IMR-90 (cell line): ENCODE results near the gene KCNH2. TPM values are rescaled to one million over a fixed set of nuclear protein-coding genes. Genes with fewer than 3 reads are reported as not detected.

ENCODE experiments used
- ATAC-seq: fragments of 200-7000 bp; cut with Tn5 transposase; 2 replicates; pipeline ENCODE4 v1.9.1; 2020; ENCODE audit warnings: low read depth, mild to moderate bottlenecking, moderate library complexity
- BruUV-seq: library from RNA; stranded (reverse); fragments of 400-500 nt; replicated peaks from 2 replicates; lab custom pipeline; 2021; lab: Mats Ljungman, UMichigan
- CTCF ChIA-PET: fragments of 300-600 bp; formaldehyde crosslinking; extraction: SDS; loops from one replicate; lab custom pipeline; 2021; ENCODE audit warnings: antibody characterized with exemption; lab: Yijun Ruan, JAX
- POLR2A ChIA-PET: fragments of 300-600 bp; sonication (Branson Sonifier 250); formaldehyde crosslinking; loops from one replicate; lab custom pipeline; 2022; ENCODE audit warnings: antibody characterized with exemption; ENCODE audit not compliant: unreplicated experiment; lab: Charles Lee
- DNase-seq: peaks from one replicate; pipeline ENCODE4 v3.0.0; 2013
- H2AFZ ChIP-seq: replicated peaks from 2 replicates; pipeline ENCODE3; 2013; ENCODE audit warnings: low read length, mild to moderate bottlenecking; ENCODE audit not compliant: poor library complexity
- H2AK5ac ChIP-seq: 2 replicates; pipeline ENCODE4 v1.6.1; 2013; ENCODE audit warnings: low read depth, low read length, inconsistent platforms
- H2AK9ac ChIP-seq: replicated peaks from 2 replicates; pipeline ENCODE3; 2013; ENCODE audit warnings: mild to moderate bottlenecking, low read depth, low read length, moderate library complexity; ENCODE audit not compliant: poor library complexity
- H2BK120ac ChIP-seq: 2 replicates; pipeline ENCODE4 v1.6.1; 2013; ENCODE audit warnings: low read depth, low read length, inconsistent platforms
- H2BK15ac ChIP-seq: 3 replicates; pipeline ENCODE4 v1.6.1; 2013; ENCODE audit warnings: low read depth, low read length, inconsistent platforms
- H2BK20ac ChIP-seq: 2 replicates; pipeline ENCODE4 v1.6.1; 2013; ENCODE audit warnings: low read depth, mild to moderate bottlenecking, inconsistent platforms, low read length, moderate library complexity
- H2BK5ac ChIP-seq: 2 replicates; pipeline ENCODE4 v1.6.1; 2013; ENCODE audit warnings: mild to moderate bottlenecking, low read depth, low read length, inconsistent platforms; ENCODE audit not compliant: poor library complexity, severe bottlenecking
- H3K14ac ChIP-seq: replicated peaks from 2 replicates; pipeline ENCODE4 v1.6.1; 2013; ENCODE audit warnings: low read depth, low read length, inconsistent platforms
- H3K18ac ChIP-seq: 2 replicates; pipeline ENCODE4 v1.6.1; 2013; ENCODE audit warnings: low read depth, low read length, control low read depth
- H3K23ac ChIP-seq: 2 replicates; pipeline ENCODE4 v1.6.1; 2013; ENCODE audit warnings: low read depth, low read length, inconsistent platforms
- H3K27ac ChIP-seq: 2 replicates; pipeline ENCODE4 v1.5.1; 2013; ENCODE audit warnings: mild to moderate bottlenecking, control low read depth, low read length; ENCODE audit not compliant: insufficient read depth
- H3K27me3 ChIP-seq: 2 replicates; pipeline ENCODE4 v1.6.1; 2013; ENCODE audit warnings: low read length; ENCODE audit not compliant: control insufficient read depth, insufficient read depth
- H3K36me3 ChIP-seq: 2 replicates; pipeline ENCODE4 v1.6.1; 2013; ENCODE audit warnings: low read length, mixed read lengths; ENCODE audit not compliant: control insufficient read depth, insufficient read depth
- H3K4ac ChIP-seq: 2 replicates; pipeline ENCODE4 v1.6.1; 2013; ENCODE audit warnings: low read depth, low read length, inconsistent platforms
- H3K4me1 ChIP-seq: 2 replicates; pipeline ENCODE4 v1.6.1; 2013; ENCODE audit warnings: low read length, mixed read lengths; ENCODE audit not compliant: control insufficient read depth, insufficient read depth
- H3K4me2 ChIP-seq: 2 replicates; pipeline ENCODE4 v1.6.1; 2013; ENCODE audit warnings: low read depth, mild to moderate bottlenecking, control low read depth, low read length, moderate library complexity
- H3K4me3 ChIP-seq: 2 replicates; pipeline ENCODE4 v1.5.1; 2013; ENCODE audit warnings: low read depth, mild to moderate bottlenecking, control low read depth, low read length, moderate library complexity; ENCODE audit not compliant: insufficient read depth
- H3K56ac ChIP-seq: 2 replicates; pipeline ENCODE4 v1.6.1; 2013; ENCODE audit warnings: low read length, inconsistent platforms; ENCODE audit not compliant: insufficient read depth; ENCODE audit errors: extremely low read depth
- H3K79me1 ChIP-seq, 2 experiments: 2 replicates each; pipeline ENCODE4 v1.6.1; 2013; ENCODE audit warnings: low read length in 2 of 2, inconsistent platforms in 1 of 2, low read depth in 1 of 2
- H3K9ac ChIP-seq: 2 replicates; pipeline ENCODE4 v1.6.1; 2013; ENCODE audit warnings: low read depth, low read length, control low read depth
- H3K9me1 ChIP-seq: 2 replicates; pipeline ENCODE4 v1.6.1; 2013; ENCODE audit warnings: low read length, inconsistent platforms; ENCODE audit not compliant: insufficient read depth
- H3K9me3 ChIP-seq: 2 replicates; pipeline ENCODE4 v1.6.1; 2013; ENCODE audit warnings: low read length; ENCODE audit not compliant: control insufficient read depth, insufficient read depth
- H4K20me1 ChIP-seq: 2 replicates; pipeline ENCODE4 v1.6.1; 2013; ENCODE audit warnings: low read length, inconsistent platforms; ENCODE audit not compliant: insufficient read depth
- H4K5ac ChIP-seq: 2 replicates; pipeline ENCODE4 v1.6.1; 2013; ENCODE audit warnings: mild to moderate bottlenecking, low read depth, low read length, control low read depth
- H4K8ac ChIP-seq, 2 experiments: 2 replicates each; pipeline ENCODE4 v1.6.1; 2013; ENCODE audit warnings: low read depth in 2 of 2, low read length in 2 of 2, control low read depth in 1 of 2, inconsistent platforms in 1 of 2
- H4K91ac ChIP-seq: 2 replicates; pipeline ENCODE4 v1.6.1; 2013; ENCODE audit warnings: low read depth, low read length, inconsistent platforms; ENCODE audit not compliant: insufficient read depth
- BHLHE40 ChIP-seq: fragments of 150-350 bp; IDR thresholded peaks from 2 replicates; pipeline ENCODE4 v1.6.1; 2016; ENCODE audit warnings: mild to moderate bottlenecking, low read depth, low read length
- CHD1 ChIP-seq: IDR thresholded peaks from 2 replicates; pipeline ENCODE4 v1.6.1; 2012; ENCODE audit warnings: low read depth, low read length, improper control_type of control experiment
- CTCF ChIP-seq: conservative IDR thresholded peaks from 2 replicates; pipeline ENCODE4 v1.5.1; 2012; ENCODE audit warnings: mild to moderate bottlenecking, low read depth, low read length, improper control_type of control experiment
- ELK1 ChIP-seq: fragments of 150-350 bp; IDR thresholded peaks from 2 replicates; pipeline ENCODE4 v1.6.1; 2016; ENCODE audit warnings: low read depth, mild to moderate bottlenecking, low read length, moderate library complexity, borderline replicate concordance
- FOS ChIP-seq: fragments of 150-350 bp; IDR thresholded peaks from 2 replicates; pipeline ENCODE4 v1.6.1; 2016; ENCODE audit warnings: low read depth, low read length
- MAFK ChIP-seq: IDR thresholded peaks from 2 replicates; pipeline ENCODE4 v1.6.1; 2012; ENCODE audit warnings: low read depth, low read length, improper control_type of control experiment
- MAZ ChIP-seq: IDR thresholded peaks from 2 replicates; pipeline ENCODE4 v1.6.1; 2012; ENCODE audit warnings: low read depth, mild to moderate bottlenecking, low read length, improper control_type of control experiment, moderate library complexity, borderline replicate concordance
- MXI1 ChIP-seq: IDR thresholded peaks from 2 replicates; pipeline ENCODE4 v1.6.1; 2012; ENCODE audit warnings: low read depth, mild to moderate bottlenecking, low read length, moderate library complexity, borderline replicate concordance
- NFE2L2 ChIP-seq: fragments of 150-350 bp; IDR thresholded peaks from 2 replicates; pipeline ENCODE4 v1.6.1; 2016; ENCODE audit warnings: low read depth, mild to moderate bottlenecking, low read length
- POLR2A ChIP-seq: IDR thresholded peaks from 2 replicates; pipeline ENCODE4 v1.6.1; 2012; ENCODE audit warnings: mild to moderate bottlenecking, low read depth, low read length
- RAD21 ChIP-seq: IDR thresholded peaks from 2 replicates; pipeline ENCODE4 v1.6.1; 2012; ENCODE audit warnings: low read length, improper control_type of control experiment
- RCOR1 ChIP-seq: IDR thresholded peaks from 2 replicates; pipeline ENCODE4 v1.6.1; 2012; ENCODE audit warnings: mild to moderate bottlenecking, low read length, improper control_type of control experiment; ENCODE audit not compliant: insufficient replicate concordance
- RFX5 ChIP-seq: IDR thresholded peaks from 2 replicates; pipeline ENCODE4 v1.8.0; 2012; ENCODE audit warnings: low read depth, mild to moderate bottlenecking, low read length, moderate library complexity
- SMC3 ChIP-seq: fragments of 150-350 bp; IDR thresholded peaks from 2 replicates; pipeline ENCODE4 v1.6.1; 2016; ENCODE audit warnings: low read depth, mild to moderate bottlenecking, antibody characterized with exemption, low read length, moderate library complexity
- USF2 ChIP-seq: fragments of 150-350 bp; IDR thresholded peaks from 2 replicates; pipeline ENCODE4 v1.6.1; 2017; ENCODE audit warnings: mild to moderate bottlenecking, antibody characterized with exemption, low read length, low read depth
- WGBS, 2 experiments: methylation state at CpG; one replicate each; pipeline versions ENCODE4 v1.1.5 to v1.1.7; 2013; ENCODE audit warnings: missing lambda C conversion rate in 2 of 2; ENCODE audit not compliant: insufficient read length in 1 of 2; ENCODE audit errors: extremely low coverage in 2 of 2; 5-methylcytosine and 5-hydroxymethylcytosine counted together
- dilution Hi-C: fragments of 300-500 bp; cut with HindIII; formaldehyde crosslinking; loops from one replicate; pipeline ENCODE4 v1.14.3; 2018; ENCODE audit warnings: low sequenced_read_pairs; ENCODE audit not compliant: unreplicated experiment
- in situ Hi-C: fragments of 300-500 bp; cut with MboI; formaldehyde crosslinking; loops from 3 replicates; pipeline ENCODE4 v1.14.3; 2019; ENCODE audit warnings: low sequenced_read_pairs, inconsistent platforms, mixed read lengths
- intact Hi-C: fragments of 100-400 bp; cut with micrococcal nuclease; formaldehyde crosslinking; loops from 2 replicates; pipeline ENCODE4 v1.10.0; 2022
- polyA plus RNA-seq, 3 experiments: library from polyadenylated mRNA; depleted of rRNA; stranded (reverse); fragments of >200 nt; gene quantifications; 2 replicates each; pipeline ENCODE4 v1.2.3, GENCODE V29; 2012; ENCODE audit warnings: low replicate concordance in 1 of 3
- total RNA-seq: library from RNA; depleted of rRNA; stranded (reverse); fragments of >200 nt; gene quantifications from 2 replicates; pipeline ENCODE4 v1.2.3, GENCODE V29; 2012

The KCNH2 gene
- total and polyA plus RNA-seq, 2 of the 4 experiments (the other 2 are of a cell fraction): 0.90 to 2.1 TPM

GRCh38 chr7:151012031-151012692 is 34.0 kb upstream of the KCNH2 start:
- ATAC-seq (no peak), DNase-seq (peak; percentile 70)
- H4K5ac ChIP-seq: no peak overlapping the region
- H3K23ac ChIP-seq: no peak overlapping the region
- peaks cover 9% of the 10 kb centered on the region; the same call in 1 of the 2 replicates for H3K4me1 ChIP-seq
- H3K36me3 ChIP-seq: no peaks in the 10 kb centered on the region
- no peak overlapping the region for H2AK9ac ChIP-seq
- H3K18ac ChIP-seq: no peak overlapping the region; the same call in 1 of the 2 replicates
- in situ Hi-C loops: no loop called here
- no peak overlapping the region for H4K8ac ChIP-seq
- intact Hi-C loops: loop anchor here (5.0 kb wide), 1 partner anchor 100 kb away; no protein-coding TSS in a partner anchor
- no peak overlapping the region for H3K9ac ChIP-seq
- H3K56ac ChIP-seq: no peak overlapping the region
- no peak overlapping the region for H2BK15ac ChIP-seq
- BruUV-seq: no TSS peak
- no peak overlapping the region; the same call in 1 of the 2 replicates for H3K4me2 ChIP-seq
- H4K91ac ChIP-seq: no peak overlapping the region
- H3K4me3 ChIP-seq: no peak overlapping the region
- H2AK5ac ChIP-seq: no peak overlapping the region
- dilution Hi-C loops: no loop called here
- no peak overlapping the region for H2BK5ac ChIP-seq
- H3K4ac ChIP-seq: no peak overlapping the region
- no peaks in the 10 kb centered on the region for H3K9me1 ChIP-seq
- POLR2A ChIA-PET: no interaction called here
- WGBS, 2 experiments: 100% methylated on average over 1 of the region's 6 CpGs; no CpG with 5 or more reads in 1 of the 2 experiments
- CTCF ChIA-PET: interaction anchor here (0.6 to 1.4 kb wide), 3 partner anchors 16 to 242 kb away, joined by 3 to 5 read pairs (median 3); partner anchors contain the start of gene ABCB8
- H2BK120ac ChIP-seq: no peak overlapping the region
- H2BK20ac ChIP-seq: no peak overlapping the region
- H3K27ac ChIP-seq: no peak overlapping the region
- H3K79me1 ChIP-seq: no peaks in the 10 kb centered on the region
- no peaks in the 10 kb centered on the region for H3K9me3 ChIP-seq
- H4K20me1 ChIP-seq: no peaks in the 10 kb centered on the region
- H3K14ac ChIP-seq: no peak overlapping the region
- H2AFZ ChIP-seq: no peak overlapping the region
- H3K27me3 ChIP-seq: peaks cover 19% of the 10 kb centered on the region; the same call in 1 of the 2 replicates
- TF ChIP-seq RFX5: no peak
- TF ChIP-seq FOS: no peak
- TF ChIP-seq RCOR1: no peak
- no peak for TF ChIP-seq MXI1
- no peak for TF ChIP-seq CTCF
- TF ChIP-seq CHD1: no peak
- peak; percentile 34; the same call in 1 of the 2 replicates for TF ChIP-seq NFE2L2
- TF ChIP-seq MAFK: no peak
- no peak for TF ChIP-seq RAD21
- TF ChIP-seq MAZ: no peak
- TF ChIP-seq BHLHE40: peak; percentile 45
- TF ChIP-seq POLR2A: no peak
- TF ChIP-seq ELK1: no peak
- TF ChIP-seq USF2: no peak
- no peak for TF ChIP-seq SMC3
